ENCODE measurements around the gene LTBP1. TPM values are rescaled to one million over a fixed set of nuclear protein-coding genes. Genes with fewer than 3 reads are reported as not detected.
A peak's percentile ranks its signal among the peaks of the same experiment; 100 is the strongest.

LTBP1 gene, protein sequence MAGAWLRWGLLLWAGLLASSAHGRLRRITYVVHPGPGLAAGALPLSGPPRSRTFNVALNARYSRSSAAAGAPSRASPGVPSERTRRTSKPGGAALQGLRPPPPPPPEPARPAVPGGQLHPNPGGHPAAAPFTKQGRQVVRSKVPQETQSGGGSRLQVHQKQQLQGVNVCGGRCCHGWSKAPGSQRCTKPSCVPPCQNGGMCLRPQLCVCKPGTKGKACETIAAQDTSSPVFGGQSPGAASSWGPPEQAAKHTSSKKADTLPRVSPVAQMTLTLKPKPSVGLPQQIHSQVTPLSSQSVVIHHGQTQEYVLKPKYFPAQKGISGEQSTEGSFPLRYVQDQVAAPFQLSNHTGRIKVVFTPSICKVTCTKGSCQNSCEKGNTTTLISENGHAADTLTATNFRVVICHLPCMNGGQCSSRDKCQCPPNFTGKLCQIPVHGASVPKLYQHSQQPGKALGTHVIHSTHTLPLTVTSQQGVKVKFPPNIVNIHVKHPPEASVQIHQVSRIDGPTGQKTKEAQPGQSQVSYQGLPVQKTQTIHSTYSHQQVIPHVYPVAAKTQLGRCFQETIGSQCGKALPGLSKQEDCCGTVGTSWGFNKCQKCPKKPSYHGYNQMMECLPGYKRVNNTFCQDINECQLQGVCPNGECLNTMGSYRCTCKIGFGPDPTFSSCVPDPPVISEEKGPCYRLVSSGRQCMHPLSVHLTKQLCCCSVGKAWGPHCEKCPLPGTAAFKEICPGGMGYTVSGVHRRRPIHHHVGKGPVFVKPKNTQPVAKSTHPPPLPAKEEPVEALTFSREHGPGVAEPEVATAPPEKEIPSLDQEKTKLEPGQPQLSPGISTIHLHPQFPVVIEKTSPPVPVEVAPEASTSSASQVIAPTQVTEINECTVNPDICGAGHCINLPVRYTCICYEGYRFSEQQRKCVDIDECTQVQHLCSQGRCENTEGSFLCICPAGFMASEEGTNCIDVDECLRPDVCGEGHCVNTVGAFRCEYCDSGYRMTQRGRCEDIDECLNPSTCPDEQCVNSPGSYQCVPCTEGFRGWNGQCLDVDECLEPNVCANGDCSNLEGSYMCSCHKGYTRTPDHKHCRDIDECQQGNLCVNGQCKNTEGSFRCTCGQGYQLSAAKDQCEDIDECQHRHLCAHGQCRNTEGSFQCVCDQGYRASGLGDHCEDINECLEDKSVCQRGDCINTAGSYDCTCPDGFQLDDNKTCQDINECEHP (N-terminal part only)
- 10 to 100 TPM; 15.8 to 56.7 (median 28.3) TPM for total RNA-seq

DNA sequence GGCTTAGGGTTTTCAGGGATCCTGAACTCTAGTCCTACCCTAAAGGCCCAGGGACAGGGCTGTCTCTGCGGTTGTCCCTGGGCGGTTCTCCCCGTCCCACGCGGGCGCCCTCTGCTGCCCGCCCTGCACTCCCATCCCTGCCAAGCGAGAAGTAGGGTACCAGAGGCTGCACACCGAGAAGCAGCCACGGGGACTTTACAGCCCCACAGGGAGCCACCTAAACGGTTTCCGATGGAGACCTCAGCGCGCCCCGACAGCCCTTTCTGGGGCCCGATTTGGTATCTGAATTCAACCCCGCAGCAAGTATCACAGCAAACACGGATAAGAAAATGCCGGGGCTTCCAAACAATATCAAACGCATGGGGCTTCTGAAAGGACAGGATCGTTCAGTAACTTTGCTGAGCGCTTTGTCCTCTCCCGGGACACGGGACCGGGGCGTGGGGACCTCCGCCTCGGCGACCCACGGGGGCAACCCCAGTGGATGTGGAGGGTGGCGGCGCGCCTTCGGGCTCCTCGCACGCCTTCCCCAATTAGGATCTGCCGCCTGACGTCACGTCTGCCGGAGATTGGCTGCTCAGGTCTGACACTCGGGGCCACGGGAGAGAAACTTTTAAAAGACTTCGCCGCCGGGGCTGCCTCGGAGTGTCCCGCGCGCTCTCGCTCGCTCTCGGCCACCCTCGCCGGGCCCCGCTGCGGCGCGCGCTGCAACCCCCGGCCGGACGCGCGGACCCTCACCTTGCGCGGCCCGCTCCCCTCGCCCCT lies at the start of gene LTBP1:
Gene LTBP1, plus strand, starts transcription at position 640 of the 762 bp plus-strand sequence. CDS start 372 bp downstream, outside the sequence.
- Histone ChIP-seq H3K9me3 (no peaks in the 10 kb centered on the region), H3K36me3 (no peaks in the 10 kb centered on the region), H3K4me3 (peak within 1 kb of the TSS; percentile 62 to 96 (median 88)), H3K4me1 (peaks cover 0 to 24% (median 10%) of the 10 kb centered on the region in 4 donors), H3K27me3 (peaks cover 4% of the 10 kb centered on the region), H3K27ac (peak within 1 kb of the TSS; percentile 85 to 95 (median 92))
- TF ChIP-seq POLR2AphosphoS5 (IDR thresholded peaks at IDR 0.05) (peak in 2 of 3 donors; percentile 20 to 23), EP300 (IDR thresholded peaks at IDR 0.05; ENCODE audit: low read depth) (no peak), POLR2A (IDR thresholded peaks at IDR 0.05) (peak; percentile 18)
- TF ChIP-seq, protein P1, sequence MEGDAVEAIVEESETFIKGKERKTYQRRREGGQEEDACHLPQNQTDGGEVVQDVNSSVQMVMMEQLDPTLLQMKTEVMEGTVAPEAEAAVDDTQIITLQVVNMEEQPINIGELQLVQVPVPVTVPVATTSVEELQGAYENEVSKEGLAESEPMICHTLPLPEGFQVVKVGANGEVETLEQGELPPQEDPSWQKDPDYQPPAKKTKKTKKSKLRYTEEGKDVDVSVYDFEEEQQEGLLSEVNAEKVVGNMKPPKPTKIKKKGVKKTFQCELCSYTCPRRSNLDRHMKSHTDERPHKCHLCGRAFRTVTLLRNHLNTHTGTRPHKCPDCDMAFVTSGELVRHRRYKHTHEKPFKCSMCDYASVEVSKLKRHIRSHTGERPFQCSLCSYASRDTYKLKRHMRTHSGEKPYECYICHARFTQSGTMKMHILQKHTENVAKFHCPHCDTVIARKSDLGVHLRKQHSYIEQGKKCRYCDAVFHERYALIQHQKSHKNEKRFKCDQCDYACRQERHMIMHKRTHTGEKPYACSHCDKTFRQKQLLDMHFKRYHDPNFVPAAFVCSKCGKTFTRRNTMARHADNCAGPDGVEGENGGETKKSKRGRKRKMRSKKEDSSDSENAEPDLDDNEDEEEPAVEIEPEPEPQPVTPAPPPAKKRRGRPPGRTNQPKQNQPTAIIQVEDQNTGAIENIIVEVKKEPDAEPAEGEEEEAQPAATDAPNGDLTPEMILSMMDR (IDR thresholded peaks at IDR 0.05) = peak; percentile 65 to 73 (median 71)
- peak; percentile 84 for DNase-seq
- intact Hi-C loops (cut with DNase I; ENCODE audit: low total_unique reads) (no loop called here), in situ Hi-C loops (cut with MboI; ENCODE audit: low pct_ligation_motif_present in 1 of 4, low pct_unique_long_range_greater_than_20kb in 1 of 4, low sequenced_read_pairs in 3 of 4) (loop anchor here in 1 of 4 donors (10.0 kb wide), 1 partner anchor 172 kb away; no protein-coding TSS in a partner anchor)
- 0% methylated on average over 1 to 59 of the region's 68 CpGs for WGBS, 2 donors (ENCODE audit: low coverage in 1 of 2)

DNA sequence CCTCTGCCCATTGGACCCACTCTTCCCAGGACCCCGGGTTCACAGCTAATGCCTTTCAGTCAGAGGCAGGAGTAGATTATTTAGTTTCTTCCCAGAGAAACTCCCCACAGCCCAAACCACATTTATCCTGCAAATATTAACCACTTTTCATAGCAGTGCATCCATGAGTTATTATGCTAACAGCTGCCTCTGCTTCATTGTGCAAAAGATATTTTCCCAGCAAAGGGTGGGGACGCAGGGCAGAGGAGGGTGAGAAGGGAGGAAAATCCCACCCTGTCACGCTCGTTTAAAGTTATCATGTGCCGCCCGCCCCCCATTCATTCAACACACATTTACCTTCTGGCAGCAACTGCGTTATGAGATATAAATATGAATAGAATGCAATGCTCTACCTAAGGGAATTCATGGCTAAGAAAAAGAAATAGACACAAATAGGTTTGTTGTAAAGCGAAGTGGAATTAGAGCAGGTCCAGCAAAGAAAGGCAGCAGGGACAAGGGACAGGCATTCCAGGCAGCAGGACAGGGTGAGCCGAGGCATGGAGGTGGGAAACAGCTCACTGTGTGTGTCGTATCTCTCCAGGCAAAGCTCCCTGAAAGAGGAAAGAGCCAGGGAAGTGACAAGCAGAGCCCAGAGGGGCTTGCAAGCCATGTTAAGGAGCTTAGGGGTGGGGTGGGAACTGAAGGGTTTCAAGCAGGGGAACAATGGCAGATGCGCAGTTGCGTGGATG lies 46.3 kb upstream of the LTBP1 start:
- TF ChIP-seq EP300 (IDR thresholded peaks at IDR 0.05; ENCODE audit: low read depth) = no peak
- TF ChIP-seq, protein P1 (IDR thresholded peaks at IDR 0.05) = no peak
- no peak for TF ChIP-seq POLR2AphosphoS5 (IDR thresholded peaks at IDR 0.05)
- no peak for TF ChIP-seq POLR2A (IDR thresholded peaks at IDR 0.05)
- intact Hi-C loops (cut with DNase I; ENCODE audit: low total_unique reads) = no loop called here
- no peak overlapping the region for H3K27ac ChIP-seq
- 83 to 88% methylated on average over 7 to 12 of the region's 12 CpGs for WGBS, 2 donors (ENCODE audit: low coverage in 1 of 2)
- no peak overlapping the region for H3K4me3 ChIP-seq
- H3K4me1 ChIP-seq = no peaks in the 10 kb centered on the region
- in situ Hi-C loops (cut with MboI; ENCODE audit: low pct_ligation_motif_present in 1 of 4, low pct_unique_long_range_greater_than_20kb in 1 of 4, low sequenced_read_pairs in 3 of 4) = no loop called here
- no peaks in the 10 kb centered on the region for H3K9me3 ChIP-seq
- no peaks in the 10 kb centered on the region for H3K36me3 ChIP-seq
- no peak for DNase-seq
- H3K27me3 ChIP-seq = no peaks in the 10 kb centered on the region

DNA sequence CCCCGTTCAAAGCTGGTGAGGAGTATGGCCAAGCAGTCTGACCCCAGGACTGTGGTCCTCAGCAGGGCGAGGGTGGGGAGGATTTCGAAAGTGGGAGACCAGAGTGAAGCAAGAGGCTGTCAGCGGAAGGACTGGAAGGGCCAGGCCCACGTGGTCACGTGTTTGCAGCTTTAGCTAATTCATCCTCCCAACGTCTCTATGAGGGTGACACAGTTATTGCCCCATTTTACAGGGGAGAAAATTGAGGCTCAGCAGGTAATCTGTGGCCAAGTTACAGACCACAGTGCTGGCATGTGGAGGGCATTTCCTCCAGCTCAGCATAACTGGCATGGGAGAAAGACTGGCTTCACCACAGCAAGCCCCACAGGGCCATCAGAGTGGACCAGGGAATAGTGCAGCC lies 45.4 kb upstream of the LTBP1 start:
- in situ Hi-C loops (cut with MboI; ENCODE audit: low pct_ligation_motif_present in 1 of 4, low pct_unique_long_range_greater_than_20kb in 1 of 4, low sequenced_read_pairs in 3 of 4) (no loop called here), intact Hi-C loops (cut with DNase I; ENCODE audit: low total_unique reads) (no loop called here)
- H3K9me3 ChIP-seq = no peaks in the 10 kb centered on the region
- no peak for DNase-seq
- TF ChIP-seq POLR2AphosphoS5 (IDR thresholded peaks at IDR 0.05) (no peak), POLR2A (IDR thresholded peaks at IDR 0.05) (no peak), EP300 (IDR thresholded peaks at IDR 0.05; ENCODE audit: low read depth) (no peak)
- TF ChIP-seq, protein P1 (IDR thresholded peaks at IDR 0.05) = no peak
- no peak overlapping the region for H3K27ac ChIP-seq
- H3K4me1 ChIP-seq = no peaks in the 10 kb centered on the region
- whole genome bisulfite sequencing, 2 donors (ENCODE audit: low coverage in 1 of 2) = 92% methylated on average over 7 of the region's 7 CpGs; no CpG with 5 or more reads in 1 of the 2 donors
- no peaks in the 10 kb centered on the region for H3K36me3 ChIP-seq
- H3K4me3 ChIP-seq = no peak overlapping the region
- no peaks in the 10 kb centered on the region for H3K27me3 ChIP-seq

All from transverse colon (tissue), 4 donors.